Mesendoderm (in vitro differentiated cells): Measurements from ENCODE around the gene TEAD3.

Experiments used
- DNase-seq: peaks from one replicate; pipeline ENCODE4 v3.0.0; 2013
- H2AK5ac ChIP-seq: 2 replicates; pipeline ENCODE4 v1.6.1; 2013; ENCODE audit warnings: low read length, inconsistent platforms
- H2BK120ac ChIP-seq: 2 replicates; pipeline ENCODE4 v1.6.1; 2013; ENCODE audit warnings: low read depth, mild to moderate bottlenecking, low read length, moderate library complexity, mixed read lengths
- H2BK15ac ChIP-seq: replicated peaks from 2 replicates; pipeline ENCODE4 v1.6.1; 2013; ENCODE audit warnings: low read depth, mild to moderate bottlenecking, moderate library complexity
- H2BK5ac ChIP-seq: 2 replicates; pipeline ENCODE4 v1.6.1; 2013; ENCODE audit warnings: low read length, inconsistent platforms
- H3K18ac ChIP-seq: 2 replicates; pipeline ENCODE4 v1.6.1; 2013; ENCODE audit warnings: mild to moderate bottlenecking, low read length, mixed read lengths
- H3K23ac ChIP-seq: one replicate; pipeline ENCODE4 v1.6.1; 2013; ENCODE audit warnings: low read length
- H3K27ac ChIP-seq: 2 replicates; pipeline ENCODE4 v1.5.1; 2013; ENCODE audit warnings: low read depth, mild to moderate bottlenecking, inconsistent platforms, low read length, moderate library complexity
- H3K27me3 ChIP-seq: 2 replicates; pipeline ENCODE4 v1.6.1; 2013; ENCODE audit warnings: low read length, control low read depth, mild to moderate bottlenecking, inconsistent platforms; ENCODE audit not compliant: insufficient read depth, poor library complexity
- H3K36me3 ChIP-seq: 2 replicates; pipeline ENCODE4 v1.6.1; 2013; ENCODE audit warnings: low read length, inconsistent platforms; ENCODE audit not compliant: control insufficient read depth, insufficient read depth
- H3K4ac ChIP-seq: one replicate; pipeline ENCODE4 v1.6.1; 2013; ENCODE audit warnings: low read depth, mild to moderate bottlenecking, low read length, moderate library complexity
- H3K4me1 ChIP-seq: 2 replicates; pipeline ENCODE4 v1.6.1; 2013; ENCODE audit warnings: low read depth, low read length, inconsistent platforms; ENCODE audit not compliant: control insufficient read depth
- H3K4me2 ChIP-seq: 2 replicates; pipeline ENCODE4 v1.6.1; 2013; ENCODE audit warnings: low read length
- H3K4me3 ChIP-seq: 2 replicates; pipeline ENCODE4 v1.5.1; 2013; ENCODE audit warnings: mild to moderate bottlenecking, low read length
- H3K56ac ChIP-seq: one replicate; pipeline ENCODE4 v1.6.1; 2013; ENCODE audit warnings: low read length
- H3K79me1 ChIP-seq: 2 replicates; pipeline ENCODE4 v1.6.1; 2013; ENCODE audit warnings: low read length, inconsistent platforms
- H3K79me2 ChIP-seq: 2 replicates; pipeline ENCODE4 v1.6.1; 2013; ENCODE audit warnings: mild to moderate bottlenecking, low read length; ENCODE audit not compliant: control insufficient read depth, insufficient read depth
- H3K9ac ChIP-seq: 2 replicates; pipeline ENCODE4 v1.6.1; 2013; ENCODE audit warnings: low read length, inconsistent platforms
- H4K5ac ChIP-seq: one replicate; pipeline ENCODE4 v1.6.1; 2013; ENCODE audit warnings: low read length
- H4K8ac ChIP-seq: one replicate; pipeline ENCODE4 v1.6.1; 2013; ENCODE audit warnings: low read depth, mild to moderate bottlenecking, control low read depth, low read length, moderate library complexity
- WGBS: extraction: QIAGEN DNeasy Blood & Tissue Kit; methylation state at CpG from one replicate; pipeline ENCODE4 v1.1.7; 2013; ENCODE audit warnings: low lambda C conversion rate, missing lambda C conversion rate; ENCODE audit not compliant: insufficient coverage; ENCODE audit errors: extremely low coverage; 5-methylcytosine and 5-hydroxymethylcytosine counted together

Gene TEAD3

GRCh38 chr6:35492974-35493284, 4.0 kb downstream of the TEAD3 start:
- peak overlapping the region; percentile 80 for H3K9ac ChIP-seq
- no peak overlapping the region for H2AK5ac ChIP-seq
- WGBS, result no CpG with 5 or more reads among the region's 7 CpGs
- H3K18ac ChIP-seq, result peak overlapping the region; percentile 65
- H3K4me3 ChIP-seq, result no peak overlapping the region
- no peak overlapping the region for H2BK15ac ChIP-seq
- H3K56ac ChIP-seq, result peak overlapping the region; percentile 97
- H3K27ac ChIP-seq, result peak overlapping the region; percentile 74
- no peak overlapping the region for H2BK120ac ChIP-seq
- peaks cover 41% of the 10 kb centered on the region for H3K4me1 ChIP-seq
- no peak overlapping the region for H3K23ac ChIP-seq
- H4K8ac ChIP-seq, result no peak overlapping the region
- DNase-seq, result no peak
- no peak overlapping the region for H4K5ac ChIP-seq
- H3K79me1 ChIP-seq, result peaks cover 21% of the 10 kb centered on the region
- H3K4ac ChIP-seq, result no peak overlapping the region
- H3K36me3 ChIP-seq, result no peaks in the 10 kb centered on the region
- H3K27me3 ChIP-seq, result no peaks in the 10 kb centered on the region
- H3K79me2 ChIP-seq, result peaks cover 60% of the 10 kb centered on the region
- no peak overlapping the region for H3K4me2 ChIP-seq
- no peak overlapping the region for H2BK5ac ChIP-seq

GRCh38 chr6:35492258-35492973, 4.5 kb downstream of the TEAD3 start:
- Histone ChIP-seq H3K18ac (peak overlapping the region; percentile 65), H2BK120ac (no peak overlapping the region), H3K27me3 (no peaks in the 10 kb centered on the region), H3K36me3 (no peaks in the 10 kb centered on the region), H3K9ac (peak overlapping the region; percentile 80), H4K8ac (no peak overlapping the region), H3K4me1 (peaks cover 45% of the 10 kb centered on the region), H3K79me1 (peaks cover 23% of the 10 kb centered on the region), H3K4me3 (no peak overlapping the region), H2AK5ac (no peak overlapping the region), H3K4me2 (peak overlapping the region; percentile 28), H3K4ac (peak overlapping the region; percentile 93), H3K56ac (peak overlapping the region; percentile 97), H3K23ac (no peak overlapping the region), H2BK5ac (peak overlapping the region; percentile 29), H2BK15ac (no peak overlapping the region), H4K5ac (no peak overlapping the region), H3K79me2 (peaks cover 65% of the 10 kb centered on the region), H3K27ac (peak overlapping the region; percentile 74)
- no CpG with 5 or more reads among the region's 7 CpGs for whole genome bisulfite sequencing
- no peak for DNase-seq

GRCh38 chr6:35491558-35492257, 5.2 kb downstream of the TEAD3 start:
- H4K5ac ChIP-seq, result no peak overlapping the region
- H3K4ac ChIP-seq, result peak overlapping the region; percentile 93
- no peak for DNase-seq
- H3K36me3 ChIP-seq, result no peaks in the 10 kb centered on the region
- peak overlapping the region; percentile 78 for H2AK5ac ChIP-seq
- H2BK120ac ChIP-seq, result peak overlapping the region; percentile 5
- peak overlapping the region; percentile 30 for H3K23ac ChIP-seq
- peak overlapping the region; percentile 74 for H3K27ac ChIP-seq
- no peaks in the 10 kb centered on the region for H3K27me3 ChIP-seq
- peak overlapping the region; percentile 44 for H3K4me2 ChIP-seq
- no peak overlapping the region for H2BK15ac ChIP-seq
- peaks cover 69% of the 10 kb centered on the region for H3K79me2 ChIP-seq
- H2BK5ac ChIP-seq, result peak overlapping the region; percentile 98
- no peak overlapping the region for H3K4me3 ChIP-seq
- no peak overlapping the region for H4K8ac ChIP-seq
- H3K79me1 ChIP-seq, result peaks cover 23% of the 10 kb centered on the region
- no CpG with 5 or more reads among the region's 5 CpGs for WGBS
- peak overlapping the region; percentile 80 for H3K9ac ChIP-seq
- H3K4me1 ChIP-seq, result peaks cover 45% of the 10 kb centered on the region
- H3K56ac ChIP-seq, result peak overlapping the region; percentile 97
- peak overlapping the region; percentile 65 for H3K18ac ChIP-seq

GRCh38 chr6:35490821-35491557, 5.9 kb downstream of the TEAD3 start:
- Histone ChIP-seq H3K23ac (peak overlapping the region; percentile 90), H3K18ac (peak overlapping the region; percentile 65), H2AK5ac (peak overlapping the region; percentile 78), H4K8ac (no peak overlapping the region), H3K4me2 (peak overlapping the region; percentile 81), H4K5ac (no peak overlapping the region), H3K56ac (peak overlapping the region; percentile 97), H2BK5ac (peak overlapping the region; percentile 98), H3K4me3 (no peak overlapping the region), H3K79me1 (peaks cover 23% of the 10 kb centered on the region), H3K4ac (peak overlapping the region; percentile 93), H3K79me2 (peaks cover 66% of the 10 kb centered on the region), H3K4me1 (peaks cover 48% of the 10 kb centered on the region), H3K36me3 (no peaks in the 10 kb centered on the region), H3K27ac (peak overlapping the region; percentile 74), H3K27me3 (no peaks in the 10 kb centered on the region), H2BK120ac (peak overlapping the region; percentile 5), H2BK15ac (no peak overlapping the region), H3K9ac (peak overlapping the region; percentile 80)
- WGBS, result no CpG with 5 or more reads among the region's 8 CpGs
- no peak for DNase-seq

GRCh38 chr6:35489995-35490791, 6.7 kb downstream of the TEAD3 start:
- Histone ChIP-seq H3K79me2 (peaks cover 58% of the 10 kb centered on the region), H3K27me3 (no peaks in the 10 kb centered on the region), H2BK5ac (peak overlapping the region; percentile 98), H3K56ac (peak overlapping the region; percentile 97), H3K4me1 (peaks cover 55% of the 10 kb centered on the region), H3K79me1 (peaks cover 22% of the 10 kb centered on the region), H3K23ac (peak overlapping the region; percentile 90), H3K18ac (peak overlapping the region; percentile 19), H2AK5ac (peak overlapping the region; percentile 76), H3K9ac (peak overlapping the region; percentile 80), H3K4me2 (peak overlapping the region; percentile 81), H2BK15ac (no peak overlapping the region), H2BK120ac (peak overlapping the region; percentile 2), H3K36me3 (no peaks in the 10 kb centered on the region), H4K5ac (no peak overlapping the region), H4K8ac (no peak overlapping the region), H3K4me3 (no peak overlapping the region), H3K27ac (peak overlapping the region; percentile 74), H3K4ac (peak overlapping the region; percentile 39)
- WGBS, result no CpG with 5 or more reads among the region's 28 CpGs
- DNase-seq, result peak; percentile 93
